Activated CD8-positive, alpha-beta memory T cell treated with anti-CD3 and anti-CD28 coated beads, Interleukin-2, amount 50 U/mL, for 24 hours (primary cell): ENCODE results near the gene SRSF5.
A peak's percentile ranks its signal among the peaks of the same experiment; 100 is the strongest.
"Not testable (repeated sequence)": the region's sequence is repeated elsewhere in the genome, so short reads cannot be mapped to it uniquely, and the experiment has no call there.

ENCODE experiments used
- DNase-seq: peaks from one replicate; pipeline ENCODE4 v3.0.0-alpha.2; 2020; ENCODE audit errors: extremely low read depth

SRSF5 gene

GRCh38 chr14:69766984-69767368 is at the start of gene SRSF5:
SRSF5 (plus strand) TSS chr14:69767142; CDS start chr14:69768157, 1,015 bp downstream.
- DNase-seq, result peak; percentile 86

GRCh38 chr14:69718614-69719013 is 48.3 kb upstream of the SRSF5 start:
- not testable (repeated sequence) for DNase-seq

GRCh38 chr14:69719501-69719951 is 47.4 kb upstream of the SRSF5 start:
- no peak for DNase-seq

GRCh38 chr14:69720912-69721311 is 46.0 kb upstream of the SRSF5 start:
- no peak for DNase-seq

GRCh38 chr14:69726761-69727511 is 40.0 kb upstream of the SRSF5 start:
- DNase-seq, result peak; percentile 56

GRCh38 chr14:69727860-69728259 is 39.1 kb upstream of the SRSF5 start:
- no peak for DNase-seq

GRCh38 chr14:69731919-69732598 is 34.9 kb upstream of the SRSF5 start:
- DNase-seq, result not testable (repeated sequence)

GRCh38 chr14:69736405-69736804 is 30.5 kb upstream of the SRSF5 start:
- DNase-seq, result not testable (repeated sequence)

- no peak for DNase-seq
Measured at GRCh38 chr14:69741055-69741454, 25.9 kb upstream of the SRSF5 start.

- no peak for DNase-seq
Measured at GRCh38 chr14:69749956-69750355, 17.0 kb upstream of the SRSF5 start.

GRCh38 chr14:69750495-69750894 is 16.4 kb upstream of the SRSF5 start:
- no peak for DNase-seq

- no peak for DNase-seq
Measured at GRCh38 chr14:69752773-69753172, 14.2 kb upstream of the SRSF5 start.

GRCh38 chr14:69753860-69754259 is 13.1 kb upstream of the SRSF5 start:
- DNase-seq, result no peak

GRCh38 chr14:69754487-69754886 is 12.5 kb upstream of the SRSF5 start:
- no peak for DNase-seq

GRCh38 chr14:69755296-69755695 is 11.6 kb upstream of the SRSF5 start:
- no peak for DNase-seq

GRCh38 chr14:69755784-69756183 is 11.2 kb upstream of the SRSF5 start:
- DNase-seq, result no peak

GRCh38 chr14:69756298-69756697 is 10.6 kb upstream of the SRSF5 start:
- DNase-seq, result no peak

- DNase-seq, result no peak
Measured at GRCh38 chr14:69760810-69761209, 6.1 kb upstream of the SRSF5 start.

GRCh38 chr14:69763761-69764510 is 3.0 kb upstream of the SRSF5 start:
- no peak for DNase-seq

GRCh38 chr14:69767369-69767999 is 542 bp downstream of the SRSF5 start:
- peak; percentile 75 for DNase-seq

- no peak for DNase-seq
Measured at GRCh38 chr14:69768873-69769272, 1.9 kb downstream of the SRSF5 start.

GRCh38 chr14:69769623-69770022 is 2.7 kb downstream of the SRSF5 start:
- DNase-seq, result no peak
